ENCODE measurements around the gene KLHL41.

KLHL41 gene

GRCh38 chr2:169504651-169505050 lies 4.9 kb upstream of the KLHL41 start:
- no peak for ATAC-seq

GRCh38 chr2:169507698-169508097 lies 1.8 kb upstream of the KLHL41 start:
- no peak for ATAC-seq
- TF ChIP-seq CSRNP3 (CRISPR knock-in tag; IDR thresholded peaks at IDR 0.05) (no peak), ARNTL (CRISPR knock-in tag; IDR thresholded peaks at IDR 0.05; ENCODE audit: borderline replicate concordance, low read depth) (no peak), ZC3H10 (CRISPR knock-in tag; IDR thresholded peaks at IDR 0.05) (no peak), PATZ1 (CRISPR knock-in tag; IDR thresholded peaks at IDR 0.05; ENCODE audit: borderline replicate concordance) (no peak), GLIS3 (CRISPR knock-in tag; IDR thresholded peaks at IDR 0.05) (no peak), BACH2 (CRISPR knock-in tag; IDR thresholded peaks at IDR 0.05; ENCODE audit: borderline replicate concordance) (no peak), CREB5 (CRISPR knock-in tag; IDR thresholded peaks at IDR 0.05; ENCODE audit: low read depth) (no peak), ISL1 (CRISPR knock-in tag; IDR thresholded peaks at IDR 0.05) (no peak), TOX (CRISPR knock-in tag; IDR thresholded peaks at IDR 0.05; ENCODE audit: borderline replicate concordance) (no peak), PPARA (CRISPR knock-in tag; IDR thresholded peaks at IDR 0.05; ENCODE audit: borderline replicate concordance) (no peak), POU6F1 (CRISPR knock-in tag; IDR thresholded peaks at IDR 0.05; ENCODE audit: borderline replicate concordance, low read depth) (no peak), ZNF565 (CRISPR knock-in tag; conservative IDR thresholded peaks at IDR 0.05; ENCODE audit: low read depth) (no peak), ZNF8 (CRISPR knock-in tag; IDR thresholded peaks at IDR 0.05) (no peak), ESRRG (CRISPR knock-in tag; IDR thresholded peaks at IDR 0.05) (no peak), RARB (CRISPR knock-in tag; IDR thresholded peaks at IDR 0.05) (no peak), ZFP3 (CRISPR knock-in tag; IDR thresholded peaks at IDR 0.05) (no peak)

More at GRCh38 chr2:169504651-169505050, 4.9 kb upstream of the KLHL41 start:
- no peak for TF ChIP-seq CSRNP3 (CRISPR knock-in tag; IDR thresholded peaks at IDR 0.05)
- no peak for TF ChIP-seq BACH2 (CRISPR knock-in tag; IDR thresholded peaks at IDR 0.05; ENCODE audit: borderline replicate concordance)
- TF ChIP-seq PATZ1 (CRISPR knock-in tag; IDR thresholded peaks at IDR 0.05; ENCODE audit: borderline replicate concordance) = no peak
- no peak for TF ChIP-seq ISL1 (CRISPR knock-in tag; IDR thresholded peaks at IDR 0.05)
- TF ChIP-seq ARNTL (CRISPR knock-in tag; IDR thresholded peaks at IDR 0.05; ENCODE audit: borderline replicate concordance, low read depth) = no peak
- no peak for TF ChIP-seq POU6F1 (CRISPR knock-in tag; IDR thresholded peaks at IDR 0.05; ENCODE audit: borderline replicate concordance, low read depth)
- TF ChIP-seq ZNF565 (CRISPR knock-in tag; conservative IDR thresholded peaks at IDR 0.05; ENCODE audit: low read depth) = no peak
- no peak for TF ChIP-seq ZFP3 (CRISPR knock-in tag; IDR thresholded peaks at IDR 0.05)

Data from SK-N-SH treated with all-trans-retinoic acid at 6 μM for 48 hours (cell line).